Activated CD4-positive, CD25-positive, alpha-beta regulatory T cell treated with anti-CD3 and anti-CD28 coated beads, Interleukin-2, amount 50 U/mL, for 24 hours (primary cell): ENCODE results near the gene HRH4.
A peak's percentile ranks its signal among the peaks of the same experiment; 100 is the strongest.

Experiments used
- ATAC-seq, 2 donors: fragments of 150-1000 bp; cut with Tn5 transposase; one replicate each; pipeline ENCODE4 v1.10.0; 2021; ENCODE audit warnings: mild to moderate bottlenecking in 1 of 2, moderate library complexity in 1 of 2

HRH4 gene

GRCh38 chr18:24466771-24467170 is 6.3 kb downstream of the HRH4 start:
- ATAC-seq, result peak in 1 of 2 donors; percentile 33

GRCh38 chr18:24470022-24470618 is 9.7 kb downstream of the HRH4 start:
- no peak for ATAC-seq

- ATAC-seq, result no peak
Observed at GRCh38 chr18:24470805-24471204, 10.4 kb downstream of the HRH4 start.

DNA sequence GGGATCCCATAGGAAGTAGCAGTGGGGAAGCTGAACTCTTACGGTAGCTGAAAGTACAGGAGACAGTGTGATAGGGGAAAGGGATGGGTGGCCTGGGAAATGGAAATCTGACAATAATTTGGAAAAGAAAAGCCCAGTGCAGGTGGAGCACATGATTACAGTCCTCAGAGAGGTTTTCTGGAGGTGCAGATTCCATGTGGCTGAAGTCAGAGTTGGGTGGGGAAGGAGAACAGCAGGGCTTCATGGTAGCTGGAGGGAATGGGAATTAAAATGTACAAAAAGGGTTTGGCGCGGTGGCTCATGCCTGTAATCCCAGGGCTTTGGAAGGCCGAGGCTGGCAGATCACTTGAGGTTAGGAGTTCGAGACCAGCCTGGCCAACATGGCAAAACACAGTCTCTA is 12.2 kb downstream of the HRH4 start:
- no peak for ATAC-seq

- no peak for ATAC-seq
Observed at GRCh38 chr18:24474406-24474805, 14.0 kb downstream of the HRH4 start.

- ATAC-seq, result peak in 1 of 2 donors; percentile 13
Observed at GRCh38 chr18:24475926-24476589, 15.6 kb downstream of the HRH4 start.

DNA sequence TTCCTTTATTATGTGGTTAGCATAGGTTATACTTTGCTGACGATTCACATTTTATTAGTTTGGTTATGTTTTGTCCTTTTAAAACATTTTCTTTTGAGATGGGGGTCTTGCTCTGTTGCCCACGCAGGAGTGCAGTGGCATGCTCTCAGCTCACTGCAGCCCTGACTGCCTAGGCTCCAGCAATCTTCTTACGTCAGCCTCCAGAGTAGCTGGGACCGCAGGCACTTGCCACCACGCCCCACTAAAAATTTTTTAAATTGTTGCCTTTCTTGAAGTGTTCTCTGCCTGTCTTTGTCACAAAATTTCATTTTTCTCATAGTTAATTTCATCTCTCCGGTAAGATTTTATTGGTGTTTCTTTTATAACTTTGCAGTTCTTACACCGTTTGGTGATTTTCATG is 18.9 kb downstream of the HRH4 start:
- ATAC-seq, result no peak

GRCh38 chr18:24482821-24483220 is 22.4 kb downstream of the HRH4 start:
- ATAC-seq, result no peak

GRCh38 chr18:24485681-24486080 is 25.2 kb downstream of the HRH4 start:
- ATAC-seq, result peak in 1 of 2 donors; percentile 20

GRCh38 chr18:24486684-24487083 is 26.2 kb downstream of the HRH4 start:
- no peak for ATAC-seq

- ATAC-seq, result no peak
Observed at GRCh38 chr18:24488824-24489493, 28.5 kb downstream of the HRH4 start.

DNA sequence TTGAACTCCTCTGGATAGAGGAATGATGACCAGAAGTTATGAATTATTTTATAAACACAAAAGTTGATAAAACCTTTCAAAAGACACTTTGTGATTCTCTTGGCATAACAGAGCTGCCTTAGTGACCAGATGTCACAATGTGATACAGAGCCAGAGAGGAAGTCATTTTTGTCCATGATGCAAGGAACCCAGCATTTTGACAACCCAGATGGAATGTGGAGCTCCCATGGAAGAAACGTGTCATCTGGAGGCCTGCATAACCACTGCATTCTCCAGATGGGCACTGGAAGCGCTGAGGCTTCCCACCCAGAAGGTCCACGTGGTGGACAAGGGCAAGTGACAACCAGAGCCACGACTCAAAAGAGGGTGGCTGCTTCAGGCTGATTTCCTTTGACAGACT is 30.1 kb downstream of the HRH4 start:
- no peak for ATAC-seq

DNA sequence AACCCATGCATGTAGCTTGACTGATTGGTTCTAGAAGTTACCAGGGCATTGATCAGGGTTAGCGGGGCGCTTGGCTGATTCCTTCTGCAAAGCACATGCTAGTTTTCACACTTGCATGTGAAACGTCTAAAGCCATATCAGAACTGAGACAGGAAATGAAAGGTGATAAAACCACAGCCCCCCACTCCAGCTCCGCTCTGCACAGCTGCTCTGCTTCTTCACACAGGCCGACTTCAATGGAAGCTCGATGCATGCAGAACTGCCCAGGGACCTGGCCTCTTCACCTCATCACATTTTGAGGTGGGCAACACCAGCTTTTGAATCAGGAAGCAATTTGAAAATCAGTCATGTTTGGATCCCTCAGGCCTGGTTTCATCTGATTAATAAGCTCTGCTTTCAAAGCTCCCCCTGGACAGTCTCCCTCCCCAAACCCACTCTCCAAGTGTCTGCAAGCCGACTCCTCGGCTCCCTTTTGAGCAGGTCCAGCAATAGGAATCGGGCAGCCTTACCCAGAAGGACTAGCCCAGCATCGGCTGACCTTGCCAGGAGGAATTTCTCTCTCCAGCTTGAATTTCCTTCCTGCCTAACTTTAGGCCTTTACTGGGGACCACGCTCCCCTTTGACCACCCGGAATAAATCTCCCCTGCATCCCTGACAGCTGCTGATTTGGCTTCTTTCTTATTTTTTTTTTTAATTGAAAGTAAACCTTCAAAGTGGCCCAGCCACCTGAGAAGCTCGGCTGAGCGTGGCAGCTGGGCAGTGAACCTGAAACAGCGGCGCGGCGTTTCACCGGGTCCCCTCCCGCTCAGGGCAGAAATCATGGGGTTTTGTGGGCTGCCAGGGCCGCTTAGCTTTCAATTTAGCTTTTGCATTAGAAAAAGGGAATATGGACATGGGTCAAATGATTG is 31.7 kb downstream of the HRH4 start:
- no peak for ATAC-seq

GRCh38 chr18:24494586-24494985 is 34.1 kb downstream of the HRH4 start:
- ATAC-seq, result no peak

DNA sequence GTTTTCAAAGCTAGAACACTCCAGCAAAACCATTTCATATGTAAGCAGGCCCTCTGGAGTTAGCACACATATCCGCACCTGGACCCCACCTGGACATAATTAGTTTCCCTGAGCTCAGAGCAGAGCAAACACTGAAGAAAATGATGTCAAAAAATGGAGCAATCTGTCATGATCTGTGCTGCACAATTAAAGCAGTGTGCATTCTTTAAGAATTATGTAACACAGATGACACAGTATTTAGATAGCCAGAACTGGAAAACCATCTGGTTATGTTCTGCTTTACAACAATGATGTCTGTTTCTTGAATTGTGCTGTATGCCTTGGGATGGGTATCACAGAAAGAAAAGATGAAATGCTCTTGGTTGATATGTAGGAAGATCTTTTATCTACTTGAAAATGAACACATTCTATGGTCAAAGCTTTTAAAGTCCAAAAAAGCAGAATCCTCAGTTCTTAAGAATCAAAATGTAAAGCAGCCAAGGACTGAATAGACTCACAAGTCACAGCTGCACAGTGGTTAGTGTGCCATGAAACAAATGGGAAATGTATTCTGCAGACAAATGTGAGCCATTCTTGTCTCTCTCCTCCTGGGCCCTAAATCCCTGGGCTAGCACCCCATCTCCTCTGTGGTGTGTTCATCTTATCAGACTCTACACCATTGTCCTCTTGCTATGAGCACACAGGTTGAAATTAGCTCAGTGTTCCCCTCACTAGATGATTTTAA is 36.8 kb downstream of the HRH4 start:
- no peak for ATAC-seq

GRCh38 chr18:24499814-24500213 is 39.4 kb downstream of the HRH4 start:
- ATAC-seq, result no peak

DNA sequence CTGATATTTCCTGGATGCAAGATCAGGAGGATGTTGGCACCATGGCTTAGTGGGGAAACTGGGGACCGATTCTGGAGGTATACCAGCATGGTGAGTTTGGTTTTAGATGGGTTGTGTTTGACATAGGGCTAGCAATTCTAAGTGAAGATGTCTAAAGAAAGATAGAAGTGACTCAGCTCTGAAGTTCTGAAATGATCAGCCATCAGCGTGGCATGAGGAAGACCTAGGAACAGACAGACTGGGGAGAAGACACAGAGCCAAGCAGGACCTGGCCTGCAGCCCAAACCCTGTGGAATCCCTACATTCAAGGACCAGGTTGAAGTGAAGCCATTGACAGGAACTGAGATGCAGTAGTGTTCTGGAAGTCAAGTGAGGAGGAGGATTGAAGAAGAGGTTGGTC is 39.8 kb downstream of the HRH4 start:
- no peak for ATAC-seq

DNA sequence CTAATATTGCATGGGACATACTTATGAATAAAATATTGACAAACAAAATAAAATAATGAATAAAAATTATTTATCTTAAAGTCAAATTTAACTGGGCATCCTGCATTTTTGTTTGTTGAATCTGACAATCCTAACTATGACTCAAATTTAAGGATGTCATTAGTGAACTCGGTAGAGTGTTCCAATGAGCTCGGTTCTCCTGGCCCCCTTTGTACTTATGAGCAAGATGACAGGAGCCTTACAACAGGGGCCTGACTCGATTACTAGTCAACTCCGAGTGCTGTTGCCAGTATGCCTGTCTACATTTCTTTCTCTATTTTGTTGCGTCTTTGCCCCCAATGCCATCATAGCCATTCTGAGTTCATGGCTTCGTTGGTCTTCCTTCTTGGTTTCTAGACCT is 40.3 kb downstream of the HRH4 start:
- no peak for ATAC-seq

DNA sequence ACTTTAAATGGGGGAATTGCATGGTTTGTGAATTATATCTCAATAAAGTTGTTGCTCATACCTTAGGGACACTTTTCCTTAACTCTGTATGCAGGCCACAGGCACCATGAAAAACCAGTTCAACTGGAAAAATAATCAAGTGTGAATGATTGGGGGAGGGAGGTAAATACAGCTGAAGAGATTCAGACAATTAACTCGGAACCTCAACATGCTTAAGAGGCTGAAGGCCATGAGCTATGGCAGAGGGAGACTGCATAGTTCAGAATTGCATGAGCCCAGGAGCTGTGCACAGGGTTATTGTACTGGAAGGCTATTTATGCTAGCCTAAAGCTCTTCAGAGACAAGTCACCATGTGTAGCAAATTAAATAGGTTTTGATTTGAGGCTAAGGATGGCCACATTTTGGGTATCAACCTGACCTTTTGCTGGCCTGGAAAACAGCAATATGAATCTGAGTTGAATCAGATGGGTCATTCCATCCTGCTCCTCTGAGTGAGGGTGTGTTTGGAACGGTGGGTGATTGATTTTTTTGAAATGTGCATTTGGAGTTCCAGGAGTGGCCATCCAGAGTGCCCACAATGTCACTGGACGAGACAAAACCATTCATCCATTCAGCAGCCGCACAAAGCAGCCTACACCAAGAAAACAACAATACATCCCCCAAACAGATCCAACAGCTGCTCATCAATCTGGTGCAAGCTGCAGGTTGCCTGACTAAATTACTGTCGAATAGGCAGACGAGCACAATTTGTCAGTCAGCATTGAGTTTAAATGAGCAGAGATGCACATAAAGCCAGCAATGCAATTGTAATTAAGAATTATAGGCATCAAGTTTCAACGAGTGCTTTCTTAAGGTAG is 42.5 kb downstream of the HRH4 start:
- no peak for ATAC-seq

- ATAC-seq, result no peak
Observed at GRCh38 chr18:24504401-24504800, 44.0 kb downstream of the HRH4 start.

DNA sequence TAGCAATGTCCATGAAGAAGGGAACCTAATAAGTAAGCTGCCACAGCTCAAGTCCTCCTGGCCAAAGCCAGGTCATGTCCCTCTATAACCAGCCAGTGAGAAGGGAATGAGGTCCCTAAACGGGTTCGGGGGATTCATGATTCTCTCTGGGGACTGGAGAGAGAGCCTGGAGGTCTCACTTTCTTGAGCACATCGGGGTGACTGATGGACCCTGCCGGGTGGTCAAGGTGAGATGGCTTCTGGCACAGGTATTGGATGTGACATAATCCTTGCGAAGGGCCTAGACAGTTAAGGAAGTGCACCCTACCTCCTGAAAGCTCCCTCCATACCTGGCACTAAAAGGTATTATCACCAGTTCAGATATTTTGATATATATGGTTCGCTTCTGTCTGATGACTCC is 45.7 kb downstream of the HRH4 start:
- ATAC-seq, result no peak

DNA sequence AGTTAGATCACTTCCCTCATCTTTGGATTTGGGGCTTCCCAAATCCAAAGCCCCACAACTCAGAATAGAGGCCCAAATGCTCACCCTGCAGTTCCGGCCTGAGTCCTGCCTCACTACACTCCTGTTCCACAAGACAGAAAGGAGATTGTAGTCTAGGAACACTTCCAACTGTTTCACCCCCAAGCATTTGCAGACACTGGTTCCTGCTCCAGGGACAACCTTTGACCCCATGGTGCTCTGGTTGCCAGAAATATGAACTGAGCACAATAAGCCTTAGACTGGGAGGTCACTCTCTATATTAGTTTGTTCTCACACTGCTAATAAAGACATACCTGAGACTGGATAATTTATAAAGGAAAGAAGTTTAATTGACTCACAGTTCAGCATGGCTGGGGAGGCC is 49.0 kb downstream of the HRH4 start:
- ATAC-seq, result no peak
